A673 (cell line): ENCODE results near the gene HBEGF. TPM values are rescaled to one million over a fixed set of nuclear protein-coding genes. Genes with fewer than 3 reads are reported as not detected.

ENCODE experiments used
- BruUV-seq: library from RNA; stranded (reverse); fragments of 400-500 nt; replicated peaks from 2 replicates; lab custom pipeline; 2021; lab: Mats Ljungman, UMichigan
- CTCF ChIA-PET: fragments of 300-600 bp; sonication (Branson Sonifier 250); formaldehyde crosslinking; loops from one replicate; lab custom pipeline; 2022; ENCODE audit warnings: antibody characterized with exemption; lab: Charles Lee
- POLR2A ChIA-PET: fragments of 300-600 bp; sonication (Branson Sonifier 250); formaldehyde crosslinking; loops from one replicate; lab custom pipeline; 2022; ENCODE audit warnings: antibody characterized with exemption; ENCODE audit not compliant: low non-redundant PET; lab: Charles Lee
- DNase-seq: peaks from one replicate; pipeline ENCODE4 v3.0.0-alpha.2; 2015; ENCODE audit warnings: low spot score
- H3K27ac ChIP-seq: fragments of 200-600 bp; sonication (generic); 2 replicates; pipeline ENCODE4 v1.5.1; 2016; ENCODE audit warnings: mixed run types, low read depth, mild to moderate bottlenecking, mixed read lengths, antibody characterized with exemption, low read length; ENCODE audit not compliant: poor library complexity, severe bottlenecking
- H3K27me3 ChIP-seq: fragments of 200-600 bp; sonication (generic); replicated peaks from 2 replicates; pipeline ENCODE4 v1.6.1; 2017; ENCODE audit warnings: mixed run types, low read depth, mild to moderate bottlenecking, mixed read lengths, antibody characterized with exemption, low read length; ENCODE audit not compliant: insufficient read depth, poor library complexity
- H3K36me3 ChIP-seq: fragments of 200-600 bp; sonication (generic); 2 replicates; pipeline ENCODE4 v1.6.1; 2016; ENCODE audit warnings: mixed run types, mild to moderate bottlenecking, mixed read lengths, antibody characterized with exemption, low read length; ENCODE audit not compliant: insufficient read depth, poor library complexity, severe bottlenecking
- H3K4me1 ChIP-seq: fragments of 200-600 bp; sonication (generic); 2 replicates; pipeline ENCODE4 v1.6.1; 2017; ENCODE audit warnings: mixed run types, mild to moderate bottlenecking, mixed read lengths, antibody characterized with exemption, low read length; ENCODE audit not compliant: insufficient read depth, poor library complexity, severe bottlenecking
- H3K4me3 ChIP-seq: fragments of 200-600 bp; sonication (generic); 2 replicates; pipeline ENCODE4 v1.5.1; 2016; ENCODE audit warnings: low read depth, mixed run types, mild to moderate bottlenecking, mixed read lengths, low read length; ENCODE audit not compliant: poor library complexity, severe bottlenecking
- H3K9me3 ChIP-seq: fragments of 200-600 bp; sonication (generic); 2 replicates; pipeline ENCODE4 v1.6.1; 2016; ENCODE audit warnings: mixed run types, low read depth, mild to moderate bottlenecking, mixed read lengths, antibody characterized with exemption, low read length; ENCODE audit not compliant: poor library complexity, severe bottlenecking
- EZH2 ChIP-seq: fragments of 200-600 bp; sonication (generic); IDR thresholded peaks from 2 replicates; pipeline ENCODE4 v1.6.1; 2017; ENCODE audit warnings: borderline replicate concordance, low read depth, mild to moderate bottlenecking, mixed read lengths, antibody characterized with exemption, low read length; ENCODE audit not compliant: poor library complexity, severe bottlenecking
- intact Hi-C: fragments of 100-400 bp; cut with micrococcal nuclease; formaldehyde crosslinking; loops from one replicate; pipeline ENCODE4 v1.10.0; 2022; ENCODE audit not compliant: unreplicated experiment
- total RNA-seq: library from RNA; stranded (reverse); gene quantifications from 2 replicates; pipeline ENCODE4 v1.2.3, GENCODE V29; 2021
- TF ChIP-seq, protein P1 (sequence below): fragments of 300-800, 200-600 bp; sonication (generic); conservative IDR thresholded peaks from 2 replicates; pipeline ENCODE4 v1.5.1; 2017; ENCODE audit warnings: low read depth, mild to moderate bottlenecking, antibody characterized with exemption, low read length, moderate library complexity, mixed read lengths

The HBEGF gene
- total RNA-seq, 1 experiment from 2014 or later = 14.7 TPM

- H3K4me1 ChIP-seq = peaks cover 3% of the 10 kb centered on the region
- H3K36me3 ChIP-seq = no peaks in the 10 kb centered on the region
- ChIA-PET CTCF (interaction anchor here (3.1 kb wide), 2 partner anchors 11 to 112 kb away, joined by 11 to 13 read pairs; partner anchors contain the start of gene HBEGF), POLR2A (no interaction called here)
- BruUV-seq = no TSS peak
- intact Hi-C loops = loop anchor here (1.0 kb wide), 1 partner anchor 113 kb away; no protein-coding TSS in a partner anchor
- H3K9me3 ChIP-seq = no peaks in the 10 kb centered on the region
- no peak overlapping the region for H3K4me3 ChIP-seq
- H3K27ac ChIP-seq = no peak overlapping the region
- TF ChIP-seq EZH2 = no peak
- TF ChIP-seq, protein P1, sequence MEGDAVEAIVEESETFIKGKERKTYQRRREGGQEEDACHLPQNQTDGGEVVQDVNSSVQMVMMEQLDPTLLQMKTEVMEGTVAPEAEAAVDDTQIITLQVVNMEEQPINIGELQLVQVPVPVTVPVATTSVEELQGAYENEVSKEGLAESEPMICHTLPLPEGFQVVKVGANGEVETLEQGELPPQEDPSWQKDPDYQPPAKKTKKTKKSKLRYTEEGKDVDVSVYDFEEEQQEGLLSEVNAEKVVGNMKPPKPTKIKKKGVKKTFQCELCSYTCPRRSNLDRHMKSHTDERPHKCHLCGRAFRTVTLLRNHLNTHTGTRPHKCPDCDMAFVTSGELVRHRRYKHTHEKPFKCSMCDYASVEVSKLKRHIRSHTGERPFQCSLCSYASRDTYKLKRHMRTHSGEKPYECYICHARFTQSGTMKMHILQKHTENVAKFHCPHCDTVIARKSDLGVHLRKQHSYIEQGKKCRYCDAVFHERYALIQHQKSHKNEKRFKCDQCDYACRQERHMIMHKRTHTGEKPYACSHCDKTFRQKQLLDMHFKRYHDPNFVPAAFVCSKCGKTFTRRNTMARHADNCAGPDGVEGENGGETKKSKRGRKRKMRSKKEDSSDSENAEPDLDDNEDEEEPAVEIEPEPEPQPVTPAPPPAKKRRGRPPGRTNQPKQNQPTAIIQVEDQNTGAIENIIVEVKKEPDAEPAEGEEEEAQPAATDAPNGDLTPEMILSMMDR = no peak
- H3K27me3 ChIP-seq = no peaks in the 10 kb centered on the region
- DNase-seq = no peak
Measured at GRCh38 chr5:140356853-140357725, 10.7 kb upstream of the HBEGF start.

GRCh38 chr5:140355546-140355945 lies 9.1 kb upstream of the HBEGF start:
- intact Hi-C loops = no loop called here
- POLR2A ChIA-PET = no interaction called here

DNA sequence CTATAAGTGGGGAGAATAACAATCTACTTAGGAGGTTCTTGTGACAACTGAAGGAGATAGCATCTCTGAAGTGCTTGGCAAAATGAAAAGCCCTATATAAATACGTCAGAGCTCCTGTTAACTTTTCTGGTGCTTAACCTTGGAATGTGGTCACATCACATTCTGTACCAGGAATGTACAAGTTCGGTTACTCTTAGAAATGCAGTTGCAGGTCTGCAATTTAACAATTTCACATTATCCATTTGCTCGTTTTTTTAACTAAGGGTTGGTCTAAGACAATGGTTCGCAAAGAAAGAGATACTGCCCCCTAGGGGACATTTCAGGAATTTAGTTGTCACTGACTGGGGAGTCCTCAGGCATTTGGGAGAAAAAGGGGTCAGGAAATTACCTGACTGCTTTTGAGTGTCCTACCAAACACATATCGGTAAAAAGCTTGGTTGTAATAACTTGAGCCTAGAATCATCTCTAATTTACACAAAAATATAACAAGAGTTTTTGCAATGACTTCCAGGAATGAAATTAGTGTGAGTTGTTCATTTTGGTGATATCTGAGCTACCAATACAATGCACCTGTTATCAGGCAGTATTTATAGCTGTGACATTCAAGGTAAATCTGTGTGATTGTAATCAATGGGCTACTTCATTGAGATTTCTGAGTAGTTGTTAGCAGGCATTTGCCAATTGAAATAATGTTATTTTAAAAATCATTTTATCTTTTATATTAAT lies 5.4 kb upstream of the HBEGF start:
- ChIA-PET POLR2A (no interaction called here), CTCF (interaction anchor here (0.7 to 4.3 kb wide), 8 partner anchors 10 to 112 kb away, joined by 3 to 70 read pairs (median 4); partner anchors contain the start of gene PFDN1)
- intact Hi-C loops = loop anchor here (1.0 kb wide), 1 partner anchor 107 kb away; no protein-coding TSS in a partner anchor
- no peak for TF ChIP-seq EZH2
- TF ChIP-seq, protein P1 = peak; percentile 91
- peaks cover 7% of the 10 kb centered on the region for H3K4me1 ChIP-seq
- DNase-seq = peak; percentile 84
- H3K27me3 ChIP-seq = no peaks in the 10 kb centered on the region
- H3K4me3 ChIP-seq = no peak overlapping the region
- no TSS peak for BruUV-seq
- H3K9me3 ChIP-seq = no peaks in the 10 kb centered on the region
- no peaks in the 10 kb centered on the region for H3K36me3 ChIP-seq
- H3K27ac ChIP-seq = no peak overlapping the region

More at GRCh38 chr5:140355546-140355945, 9.1 kb upstream of the HBEGF start:
- Histone ChIP-seq H3K9me3 (no peaks in the 10 kb centered on the region), H3K4me3 (no peak overlapping the region), H3K27me3 (no peaks in the 10 kb centered on the region), H3K36me3 (no peaks in the 10 kb centered on the region), H3K27ac (no peak overlapping the region), H3K4me1 (peaks cover 3% of the 10 kb centered on the region)
- CTCF ChIA-PET = interaction anchor here (1.4 to 3.1 kb wide), 3 partner anchors 9 to 116 kb away, joined by 4 to 13 read pairs (median 11); partner anchors contain the start of gene HBEGF
- no peak for DNase-seq
- no TSS peak for BruUV-seq
- no peak for TF ChIP-seq EZH2
- TF ChIP-seq, protein P1 = no peak
